HG03045 (cell line): ENCODE data around the gene ODAM.
"Not testable (repeated sequence)": the region's sequence is repeated elsewhere in the genome, so short reads cannot be mapped to it uniquely, and the experiment has no call there.

ENCODE experiments used
- ATAC-seq: cut with Tn5 transposase; IDR thresholded peaks from one replicate; pipeline ENCODE4 v1.9.1; 2021; ENCODE audit warnings: mild to moderate bottlenecking, moderate library complexity; ENCODE audit not compliant: unreplicated experiment

The ODAM gene

GRCh38 chr4:70195425-70195824 lies at the start of gene ODAM:
ODAM (plus strand) TSS chr4:70195725; CDS start chr4:70196544, 819 bp downstream.
- no peak for ATAC-seq

- no peak for ATAC-seq
Observed at GRCh38 chr4:70151271-70151670, 44.3 kb upstream of the ODAM start.

GRCh38 chr4:70152088-70152487 lies 43.4 kb upstream of the ODAM start:
- no peak for ATAC-seq

- no peak for ATAC-seq
Observed at GRCh38 chr4:70153937-70154336, 41.6 kb upstream of the ODAM start, which contains the start of gene PRR27. PRR27 (plus strand) TSS chr4:70154237; CDS start chr4:70154376, 139 bp downstream.

- ATAC-seq: no peak
Observed at GRCh38 chr4:70158576-70158975, 36.9 kb upstream of the ODAM start.

- no peak for ATAC-seq
Observed at GRCh38 chr4:70177090-70177489, 18.4 kb upstream of the ODAM start.

GRCh38 chr4:70178075-70178660 lies 17.4 kb upstream of the ODAM start:
- no peak for ATAC-seq

GRCh38 chr4:70179811-70180210 lies 15.7 kb upstream of the ODAM start:
- no peak for ATAC-seq

- ATAC-seq: no peak
Observed at GRCh38 chr4:70181864-70182263, 13.7 kb upstream of the ODAM start.

- ATAC-seq: no peak
Observed at GRCh38 chr4:70182517-70183167, 12.9 kb upstream of the ODAM start.

GRCh38 chr4:70183168-70183939 lies 12.2 kb upstream of the ODAM start:
- ATAC-seq: peak; percentile 55

- no peak for ATAC-seq
Observed at GRCh38 chr4:70183940-70184246, 11.6 kb upstream of the ODAM start.

GRCh38 chr4:70187216-70187615 lies 8.3 kb upstream of the ODAM start:
- no peak for ATAC-seq

GRCh38 chr4:70190579-70190978 lies 4.9 kb upstream of the ODAM start:
- no peak for ATAC-seq

- no peak for ATAC-seq
Observed at GRCh38 chr4:70191647-70192046, 3.9 kb upstream of the ODAM start.

- ATAC-seq: no peak
Observed at GRCh38 chr4:70192895-70193294, 2.6 kb upstream of the ODAM start.

- no peak for ATAC-seq
Observed at GRCh38 chr4:70196857-70197256, 1.3 kb downstream of the ODAM start.

GRCh38 chr4:70197842-70198241 lies 2.3 kb downstream of the ODAM start:
- no peak for ATAC-seq

- ATAC-seq: no peak
Observed at GRCh38 chr4:70203601-70204000, 8.1 kb downstream of the ODAM start.

- not testable (repeated sequence) for ATAC-seq
Observed at GRCh38 chr4:70212752-70213151, 17.2 kb downstream of the ODAM start.

- not testable (repeated sequence) for ATAC-seq
Observed at GRCh38 chr4:70216109-70216508, 20.6 kb downstream of the ODAM start.

GRCh38 chr4:70216550-70216949 lies 21.0 kb downstream of the ODAM start:
- not testable (repeated sequence) for ATAC-seq
